Measurements from ENCODE around the gene UBTF.

- no peak for TF ChIP-seq CTCF (IDR thresholded peaks at IDR 0.05)
- no peak for TF ChIP-seq POLR2A (IDR thresholded peaks at IDR 0.05)
Observed at GRCh38 chr17:44192750-44193149, 26.7 kb downstream of the UBTF start.

Data from breast epithelium (tissue), 3 donors.